NK-92 (cell line): Measurements from ENCODE around the gene PCDHGC5.

ENCODE experiments used
- DNase-seq: peaks from one replicate; lab custom pipeline; 2025; ENCODE audit not compliant: unreplicated experiment; lab: John Stamatoyannopoulos, UW

PCDHGC5 gene

DNA sequence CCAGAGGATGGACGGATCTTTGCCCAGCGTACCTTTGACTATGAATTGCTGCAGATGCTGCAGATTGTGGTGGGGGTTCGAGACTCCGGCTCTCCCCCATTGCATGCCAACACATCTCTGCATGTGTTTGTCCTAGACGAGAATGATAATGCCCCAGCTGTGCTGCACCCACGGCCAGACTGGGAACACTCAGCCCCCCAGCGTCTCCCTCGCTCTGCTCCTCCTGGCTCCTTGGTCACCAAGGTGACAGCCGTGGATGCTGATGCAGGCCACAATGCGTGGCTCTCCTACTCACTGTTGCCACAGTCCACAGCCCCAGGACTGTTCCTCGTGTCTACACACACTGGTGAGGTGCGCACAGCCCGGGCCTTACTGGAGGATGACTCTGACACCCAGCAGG lies 1.9 kb downstream of the PCDHGC5 start:
- no peak for DNase-seq

DNA sequence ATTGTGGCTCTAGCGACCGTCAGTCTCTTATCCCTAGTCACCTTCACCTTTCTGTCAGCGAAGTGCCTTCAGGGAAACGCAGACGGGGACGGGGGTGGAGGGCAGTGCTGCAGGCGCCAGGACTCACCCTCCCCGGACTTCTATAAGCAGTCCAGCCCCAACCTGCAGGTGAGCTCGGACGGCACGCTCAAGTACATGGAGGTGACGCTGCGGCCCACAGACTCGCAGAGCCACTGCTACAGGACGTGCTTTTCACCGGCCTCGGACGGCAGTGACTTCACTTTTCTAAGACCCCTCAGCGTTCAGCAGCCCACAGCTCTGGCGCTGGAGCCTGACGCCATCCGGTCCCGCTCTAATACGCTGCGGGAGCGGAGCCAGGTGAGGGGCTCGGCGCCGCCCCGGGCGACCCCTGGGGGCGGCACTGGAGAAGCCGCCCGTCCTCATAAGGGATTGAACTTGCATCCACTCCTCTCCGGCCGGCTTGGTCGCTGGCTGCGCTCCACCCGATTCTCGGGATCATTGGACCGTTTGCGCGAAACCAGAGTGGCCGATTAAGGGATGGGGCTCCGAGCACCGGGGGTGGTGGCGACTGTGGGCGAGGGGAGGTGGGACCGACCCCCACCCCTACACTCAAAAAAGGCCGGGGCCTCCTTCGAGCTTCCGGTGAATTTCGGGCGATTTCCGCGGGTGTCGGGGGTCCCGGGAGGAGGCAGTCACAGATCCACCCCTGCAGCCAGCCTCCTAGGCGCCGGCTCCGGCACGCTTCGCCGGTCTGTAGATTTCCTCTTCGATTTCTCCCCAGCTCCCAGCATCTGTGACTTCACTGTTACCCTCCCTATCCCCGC lies 2.7 kb downstream of the PCDHGC5 start:
- DNase-seq, result no peak

DNA sequence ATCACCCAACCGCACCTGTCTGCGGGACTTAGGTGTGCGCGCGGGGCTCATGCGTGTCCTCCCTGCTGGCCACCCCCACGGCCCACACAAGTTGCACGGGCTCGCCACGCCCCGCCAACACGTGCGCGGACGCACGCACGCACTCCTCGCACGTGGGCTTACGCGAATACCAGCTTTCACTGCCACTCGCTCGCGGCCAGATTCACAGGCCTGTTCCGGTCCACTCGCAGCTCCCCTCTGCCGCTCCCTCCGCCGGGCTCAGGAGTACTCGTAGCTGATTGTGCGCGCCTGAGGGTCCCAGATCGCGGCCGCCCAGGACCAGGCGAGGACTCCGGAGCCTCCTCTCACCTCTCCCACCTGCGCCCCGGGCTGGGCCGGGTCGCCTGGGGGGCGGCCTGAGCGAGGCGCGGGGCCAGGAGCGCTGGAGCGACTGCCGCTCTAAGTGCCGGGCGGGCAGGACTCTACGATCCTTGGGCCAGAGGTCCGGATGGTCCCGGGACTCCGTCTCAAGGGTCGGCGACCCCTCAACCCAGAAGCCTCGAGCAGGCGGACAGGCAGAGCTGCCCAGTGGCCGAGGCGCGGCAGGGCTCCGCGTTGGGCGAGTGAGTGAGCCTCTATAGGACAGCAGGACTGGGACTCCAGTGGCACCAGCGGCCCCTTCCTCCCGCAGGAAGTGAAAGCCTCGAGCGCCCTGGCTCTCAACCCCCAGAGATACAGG lies 3.4 kb downstream of the PCDHGC5 start:
- no peak for DNase-seq

DNA sequence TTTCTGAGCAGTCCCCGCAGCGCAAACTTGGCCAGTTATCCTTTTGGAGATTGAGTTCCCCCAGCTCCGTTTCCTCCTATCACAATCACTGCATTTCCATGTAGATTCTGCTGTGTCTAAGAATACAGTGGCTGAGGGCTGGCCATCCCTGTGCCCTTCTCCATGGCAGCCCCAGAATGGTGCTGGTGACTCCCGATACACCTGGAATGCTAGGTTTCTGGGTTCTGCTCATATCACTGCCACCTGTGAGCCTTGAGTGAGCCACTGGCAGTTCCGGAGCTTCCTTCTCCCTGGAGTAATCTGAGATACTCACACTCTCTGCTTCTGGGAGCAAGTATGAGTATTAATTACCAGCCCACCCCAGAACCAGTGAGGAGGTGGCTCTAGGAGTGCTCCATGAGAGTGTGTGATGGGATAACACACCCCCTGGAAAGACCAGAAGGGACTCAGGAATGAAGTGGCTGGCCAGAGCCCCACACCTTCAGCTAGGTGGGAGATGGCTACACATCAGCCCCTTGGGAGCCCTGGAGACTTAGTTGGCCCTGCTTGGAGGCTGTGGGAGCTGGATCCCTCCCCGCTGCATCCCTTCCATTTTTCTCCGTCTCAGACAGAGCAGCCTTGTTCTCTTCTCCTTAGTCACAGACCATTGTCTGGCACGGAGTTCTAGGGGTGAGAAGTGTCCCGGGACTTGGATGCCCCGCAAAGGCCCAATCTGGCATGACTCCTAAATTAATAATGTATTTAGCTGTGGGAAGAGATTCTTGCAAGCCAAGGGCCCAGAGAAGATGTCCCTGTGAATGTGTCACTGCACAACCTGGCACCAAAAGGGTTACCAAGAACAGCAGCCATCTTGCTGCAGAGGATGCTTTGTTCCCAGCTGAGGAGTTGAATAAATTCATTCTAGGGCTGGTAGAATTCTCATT lies 4.9 kb downstream of the PCDHGC5 start:
- no peak for DNase-seq

DNA sequence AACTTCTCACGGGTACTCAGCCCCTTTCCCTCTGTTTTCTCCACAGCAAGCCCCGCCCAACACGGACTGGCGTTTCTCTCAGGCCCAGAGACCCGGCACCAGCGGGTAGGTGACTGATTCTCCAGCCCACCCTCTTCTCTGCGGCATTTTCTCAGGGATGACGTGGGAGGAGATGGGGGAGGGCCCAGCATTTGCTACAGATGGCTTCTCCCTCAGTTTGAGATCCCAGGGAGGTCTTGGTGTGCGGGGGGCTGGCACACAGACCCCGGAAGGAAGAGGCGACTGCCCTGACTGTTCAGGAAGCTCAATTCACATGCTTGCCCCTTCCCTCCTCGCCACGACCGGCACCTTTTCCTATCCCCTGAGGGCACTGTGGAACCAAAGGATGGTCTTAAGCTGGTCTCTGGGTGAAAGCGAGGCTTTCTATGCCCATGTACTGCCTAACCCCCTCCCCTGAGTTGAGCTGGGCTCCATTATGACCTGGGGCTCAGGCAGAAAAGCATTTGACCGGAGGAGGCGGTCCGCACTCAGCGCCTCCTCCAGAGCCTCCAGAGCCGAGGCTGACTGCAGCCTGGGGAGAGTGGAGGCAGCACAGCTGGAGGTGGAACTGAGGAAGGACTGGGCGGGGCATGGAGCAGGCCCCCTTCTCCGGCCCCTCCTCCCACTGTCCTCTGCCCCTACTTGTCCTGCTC lies 6.0 kb downstream of the PCDHGC5 start:
- DNase-seq, result no peak

DNA sequence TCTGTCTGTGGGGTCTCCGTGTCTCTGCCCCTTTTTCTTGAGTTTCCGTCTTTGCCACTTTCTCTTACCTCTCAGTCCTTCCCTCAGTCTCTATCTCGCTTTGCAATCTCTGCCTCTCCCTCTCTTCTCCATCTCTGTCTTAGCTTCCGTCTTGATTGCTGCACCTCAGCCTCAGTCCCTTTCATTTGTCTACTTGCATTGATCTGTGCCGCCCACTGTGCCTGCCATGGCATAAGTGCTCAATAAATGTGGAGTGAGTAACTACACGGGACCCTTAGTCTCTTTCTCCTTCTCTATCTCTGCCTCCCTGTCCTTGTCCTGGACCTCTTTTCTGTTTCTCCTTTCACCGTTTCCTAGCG lies 6.6 kb downstream of the PCDHGC5 start:
- no peak for DNase-seq

DNA sequence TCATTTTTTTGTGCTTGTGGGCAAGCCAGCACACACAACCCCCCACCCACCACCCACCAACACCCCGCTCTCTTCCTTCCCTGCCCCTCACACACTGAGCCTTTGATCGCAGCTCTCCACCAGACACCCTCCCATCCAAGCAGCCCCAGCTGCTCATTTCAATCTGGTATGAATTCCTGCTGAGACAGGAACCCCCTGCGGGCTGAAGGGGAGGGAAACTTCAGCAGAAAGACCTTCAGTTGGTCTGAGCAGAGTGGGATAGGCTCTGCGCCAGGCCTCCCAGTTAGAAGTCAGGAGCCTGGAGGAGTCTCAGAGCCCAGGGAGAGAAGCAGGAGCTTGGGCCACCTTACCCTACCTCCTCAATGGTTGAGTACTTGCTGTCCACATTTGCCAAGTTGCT lies 7.2 kb downstream of the PCDHGC5 start:
- DNase-seq, result no peak

DNA sequence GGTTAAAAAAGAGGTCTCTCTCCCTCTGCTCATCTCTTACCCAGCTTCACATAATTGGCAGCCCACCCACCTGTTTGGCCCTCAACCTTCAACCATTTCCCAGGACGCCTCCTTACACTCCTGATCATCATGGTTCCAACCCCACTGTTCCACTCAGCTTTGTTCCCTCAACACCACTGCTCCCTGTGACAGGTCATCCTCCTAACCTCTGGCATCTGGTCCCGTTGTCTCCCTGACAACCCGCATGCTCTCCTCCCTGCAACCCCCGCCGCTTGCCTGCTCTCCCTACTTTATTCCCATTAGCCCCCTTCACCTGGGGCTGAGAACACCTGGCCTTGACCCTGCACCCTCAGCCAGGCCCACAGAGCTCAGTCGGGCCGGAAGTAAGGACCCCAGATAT lies 12.9 kb downstream of the PCDHGC5 start:
- no peak for DNase-seq

DNA sequence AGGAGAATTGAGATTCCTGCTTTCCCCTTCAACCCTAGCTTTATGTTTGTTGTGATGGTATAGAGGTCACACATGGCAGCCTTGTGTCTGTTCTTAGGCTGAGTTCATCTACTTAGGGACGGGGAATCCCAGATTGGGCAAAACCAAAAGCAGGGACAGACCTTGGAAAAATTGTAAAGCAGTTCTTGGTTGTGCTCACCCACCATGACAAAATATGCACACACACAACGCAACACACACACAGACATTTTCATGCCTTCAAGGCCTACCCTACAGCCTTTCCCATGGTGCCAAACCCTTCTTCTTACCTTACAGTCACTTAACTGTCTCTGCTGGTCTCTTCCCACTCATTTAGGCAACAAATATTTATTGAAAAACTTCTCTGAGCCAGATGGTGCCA lies 14.8 kb downstream of the PCDHGC5 start:
- DNase-seq, result no peak

DNA sequence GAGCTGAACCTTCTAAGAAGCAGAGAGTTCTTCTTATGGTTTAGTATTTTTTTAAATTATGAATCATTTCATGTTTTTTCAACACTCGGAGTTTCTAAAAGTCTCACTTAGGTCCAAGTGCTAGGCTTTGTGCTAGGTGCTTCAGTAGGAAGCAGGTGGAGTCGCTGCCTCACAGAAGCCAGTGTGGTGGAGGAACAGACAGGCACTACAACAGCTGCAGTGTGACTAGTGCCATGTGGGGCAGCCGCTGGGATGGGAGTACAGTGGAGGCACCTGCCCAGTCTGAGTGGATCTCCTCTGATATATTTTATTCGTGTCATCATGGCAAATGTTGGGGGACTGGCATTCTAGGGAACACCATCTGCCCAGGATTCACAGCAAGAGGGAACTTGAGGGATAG lies 15.3 kb downstream of the PCDHGC5 start:
- no peak for DNase-seq

DNA sequence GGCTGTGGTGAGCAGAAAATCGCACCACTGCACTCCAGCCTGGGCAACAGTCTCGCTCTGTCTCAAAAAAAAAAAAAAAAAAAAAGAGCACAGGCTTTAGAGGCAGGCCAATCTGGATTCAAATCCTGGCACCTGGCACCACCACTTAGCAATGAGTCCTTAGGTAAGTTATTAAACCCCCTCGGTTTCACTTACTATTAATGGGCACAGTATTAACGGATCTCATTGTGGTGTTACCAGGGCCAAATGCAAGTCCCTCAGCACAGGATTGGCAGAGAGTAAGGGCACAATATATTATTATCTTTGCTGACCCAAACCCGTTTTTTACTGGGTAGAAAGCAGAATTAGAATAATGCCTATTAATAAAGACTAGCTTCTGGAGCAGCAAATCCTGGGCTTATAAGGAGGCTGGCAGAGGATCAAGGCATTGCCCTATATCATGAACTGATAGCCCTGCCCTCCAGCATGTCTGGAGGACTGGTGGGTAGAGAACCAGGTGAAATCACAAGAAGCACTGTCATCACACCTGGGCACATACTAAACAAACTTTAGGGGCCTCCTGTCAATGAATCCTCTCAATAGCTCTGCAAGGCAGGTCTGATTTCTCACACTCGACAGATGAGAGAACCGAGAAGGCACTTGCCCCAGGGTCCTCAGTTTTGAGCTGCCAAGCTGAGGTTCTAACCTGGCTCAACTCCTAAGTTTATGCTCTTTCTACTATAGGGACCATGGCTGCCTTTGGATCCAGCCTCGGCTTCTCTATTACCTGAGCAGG lies 17.7 kb downstream of the PCDHGC5 start:
- no peak for DNase-seq

DNA sequence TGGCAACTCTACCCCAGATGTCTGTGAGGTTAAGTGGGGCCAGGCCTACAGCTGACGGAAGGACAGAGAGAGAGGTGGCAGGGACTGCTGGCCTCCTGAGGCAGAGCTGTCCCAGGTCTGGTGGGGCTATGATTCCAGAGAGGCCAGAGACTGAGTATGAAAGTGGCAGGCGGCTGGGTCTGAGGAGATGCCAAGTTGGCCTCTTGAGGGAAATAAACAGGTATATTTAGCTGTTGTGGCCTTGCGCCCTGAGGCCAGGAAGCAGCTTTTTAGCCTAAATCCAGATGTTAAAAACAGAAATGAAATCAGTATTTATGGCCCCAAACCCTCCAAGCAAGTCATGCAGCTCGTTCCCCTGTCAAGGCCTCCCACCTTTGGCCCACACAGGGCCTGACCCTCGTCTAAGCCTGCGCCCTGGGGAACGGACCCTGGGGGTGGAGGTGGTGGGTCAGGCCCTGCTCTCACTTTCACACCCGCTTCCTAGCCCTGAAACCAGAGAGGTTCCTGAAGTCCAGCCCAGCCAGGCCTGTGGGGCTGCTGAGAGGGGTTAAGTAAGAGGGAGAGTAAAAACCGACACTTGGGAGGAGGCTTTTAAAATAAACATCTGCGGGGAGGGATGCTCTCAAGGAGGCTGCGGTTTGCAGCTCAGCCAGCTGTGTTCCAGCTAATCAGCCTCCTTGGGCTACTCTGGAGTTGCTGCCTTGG lies 18.7 kb downstream of the PCDHGC5 start:
- DNase-seq, result no peak

DNA sequence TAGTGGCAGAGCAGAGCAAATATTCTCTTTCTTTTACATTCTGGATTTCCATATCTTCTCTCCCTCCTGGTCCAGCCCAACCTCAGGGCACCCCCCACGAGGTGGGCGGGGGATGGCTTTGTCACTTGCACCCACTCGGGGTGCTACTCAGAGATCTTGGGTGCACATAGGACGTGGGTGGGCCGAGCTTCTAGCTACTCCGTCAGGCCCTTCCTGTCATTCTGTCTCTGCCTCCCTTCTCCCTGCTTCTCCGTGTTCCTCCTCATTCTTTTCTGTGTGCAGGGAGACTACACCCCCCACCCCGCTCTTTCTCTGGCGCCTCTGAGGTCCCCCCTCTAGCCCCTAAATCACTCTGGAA lies 19.5 kb downstream of the PCDHGC5 start:
- no peak for DNase-seq

DNA sequence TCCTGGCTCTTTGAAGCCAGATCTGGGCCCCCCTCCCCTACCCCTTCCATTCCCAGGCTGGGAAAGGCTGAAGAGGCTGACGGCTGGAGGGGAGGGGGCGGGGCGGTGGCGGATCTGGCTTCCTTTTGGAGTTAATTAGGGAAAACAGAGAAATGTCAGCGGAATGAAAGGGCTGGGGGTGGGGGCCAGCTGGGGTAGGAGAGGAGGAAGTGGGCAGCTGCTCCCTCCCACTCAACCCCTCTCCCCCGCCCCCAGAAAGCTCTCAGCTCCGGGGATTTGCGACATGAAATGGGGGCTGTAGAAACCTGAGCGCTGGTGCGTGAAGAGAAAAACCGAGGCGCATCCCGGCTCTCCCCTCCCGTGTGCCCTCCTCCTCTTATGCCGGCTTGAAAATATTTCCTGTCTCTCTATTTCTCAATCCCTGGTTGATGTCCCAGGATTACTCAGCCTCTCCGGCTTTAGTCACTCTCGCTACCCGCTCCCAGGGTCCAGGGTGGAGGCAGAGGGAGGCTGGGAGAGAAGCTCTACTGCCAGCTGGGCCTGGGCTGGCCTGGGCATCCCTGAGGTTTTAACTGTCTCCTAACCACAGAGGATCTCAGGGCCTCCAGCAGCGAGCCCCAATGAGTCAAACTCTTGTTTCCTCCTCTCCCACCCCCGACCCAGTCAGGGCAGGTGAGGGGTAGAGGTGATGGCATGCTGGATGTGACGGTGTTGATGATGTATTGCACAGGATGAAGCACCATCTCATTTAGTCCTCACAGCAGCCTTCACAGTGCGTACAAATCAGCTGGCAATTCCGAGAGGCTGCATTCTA lies 20.1 kb downstream of the PCDHGC5 start:
- no peak for DNase-seq

DNA sequence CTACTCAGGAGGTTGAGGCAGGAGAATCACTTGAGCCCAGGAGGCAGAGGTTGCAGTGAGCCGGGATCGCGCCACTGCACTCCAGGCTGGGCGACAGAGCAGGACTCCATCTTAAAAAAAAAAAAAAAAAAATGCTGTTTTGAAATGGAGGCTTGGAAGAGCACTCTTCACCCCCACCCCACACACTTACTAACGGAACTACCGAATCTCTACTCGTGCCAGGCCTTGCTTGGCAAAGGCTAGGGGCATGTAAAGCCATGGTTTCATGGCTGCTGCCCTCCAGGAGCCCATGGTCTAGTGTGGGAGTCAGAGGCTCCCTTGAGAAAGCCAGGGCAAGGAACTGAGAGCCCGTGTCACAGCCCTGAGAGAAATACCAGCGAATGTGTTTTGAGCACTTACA lies 21.3 kb downstream of the PCDHGC5 start:
- DNase-seq, result no peak

DNA sequence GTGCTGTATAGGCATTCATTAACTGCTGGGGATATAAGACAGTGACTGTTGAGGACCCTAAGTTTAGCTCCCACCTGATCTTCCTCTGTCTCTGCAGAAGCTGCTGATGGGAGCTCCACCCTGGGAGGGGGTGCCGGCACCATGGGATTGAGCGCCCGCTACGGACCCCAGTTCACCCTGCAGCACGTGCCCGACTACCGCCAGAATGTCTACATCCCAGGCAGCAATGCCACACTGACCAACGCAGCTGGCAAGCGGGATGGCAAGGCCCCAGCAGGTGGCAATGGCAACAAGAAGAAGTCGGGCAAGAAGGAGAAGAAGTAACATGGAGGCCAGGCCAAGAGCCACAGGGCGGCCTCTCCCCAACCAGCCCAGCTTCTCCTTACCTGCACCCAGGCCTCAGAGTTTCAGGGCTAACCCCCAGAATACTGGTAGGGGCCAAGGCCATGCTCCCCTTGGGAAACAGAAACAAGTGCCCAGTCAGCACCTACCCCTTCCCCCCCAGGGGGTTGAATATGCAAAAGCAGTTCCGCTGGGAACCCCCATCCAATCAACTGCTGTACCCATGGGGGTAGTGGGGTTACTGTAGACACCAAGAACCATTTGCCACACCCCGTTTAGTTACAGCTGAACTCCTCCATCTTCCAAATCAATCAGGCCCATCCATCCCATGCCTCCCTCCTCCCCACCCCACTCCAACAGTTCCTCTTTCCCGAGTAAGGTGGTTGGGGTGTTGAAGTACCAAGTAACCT lies 22.1 kb downstream of the PCDHGC5 start:
- DNase-seq, result no peak

DNA sequence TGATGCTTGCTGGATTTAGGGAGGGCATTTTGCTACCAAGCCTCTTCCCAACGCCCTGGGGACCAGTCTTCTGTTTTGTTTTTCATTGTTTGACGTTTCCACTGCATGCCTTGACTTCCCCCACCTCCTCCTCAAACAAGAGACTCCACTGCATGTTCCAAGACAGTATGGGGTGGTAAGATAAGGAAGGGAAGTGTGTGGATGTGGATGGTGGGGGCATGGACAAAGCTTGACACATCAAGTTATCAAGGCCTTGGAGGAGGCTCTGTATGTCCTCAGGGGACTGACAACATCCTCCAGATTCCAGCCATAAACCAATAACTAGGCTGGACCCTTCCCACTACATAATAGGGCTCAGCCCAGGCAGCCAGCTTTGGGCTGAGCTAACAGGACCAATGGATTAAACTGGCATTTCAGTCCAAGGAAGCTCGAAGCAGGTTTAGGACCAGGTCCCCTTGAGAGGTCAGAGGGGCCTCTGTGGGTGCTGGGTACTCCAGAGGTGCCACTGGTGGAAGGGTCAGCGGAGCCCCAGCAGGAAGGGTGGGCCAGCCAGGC lies 23.0 kb downstream of the PCDHGC5 start:
- no peak for DNase-seq

DNA sequence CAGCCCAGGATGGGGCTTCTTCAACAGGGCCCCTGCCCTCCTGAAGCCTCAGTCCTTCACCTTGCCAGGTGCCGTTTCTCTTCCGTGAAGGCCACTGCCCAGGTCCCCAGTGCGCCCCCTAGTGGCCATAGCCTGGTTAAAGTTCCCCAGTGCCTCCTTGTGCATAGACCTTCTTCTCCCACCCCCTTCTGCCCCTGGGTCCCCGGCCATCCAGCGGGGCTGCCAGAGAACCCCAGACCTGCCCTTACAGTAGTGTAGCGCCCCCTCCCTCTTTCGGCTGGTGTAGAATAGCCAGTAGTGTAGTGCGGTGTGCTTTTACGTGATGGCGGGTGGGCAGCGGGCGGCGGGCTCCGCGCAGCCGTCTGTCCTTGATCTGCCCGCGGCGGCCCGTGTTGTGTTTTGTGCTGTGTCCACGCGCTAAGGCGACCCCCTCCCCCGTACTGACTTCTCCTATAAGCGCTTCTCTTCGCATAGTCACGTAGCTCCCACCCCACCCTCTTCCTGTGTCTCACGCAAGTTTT lies 23.6 kb downstream of the PCDHGC5 start:
- peak; percentile 15 for DNase-seq
